ENCODE measurements around the gene ZNF282. TPM values are rescaled to one million over a fixed set of nuclear protein-coding genes. Genes with fewer than 3 reads are reported as not detected.

The ZNF282 gene
- polyA plus RNA-seq, 1 donor from 2014 or later = 17.7 TPM

DNA sequence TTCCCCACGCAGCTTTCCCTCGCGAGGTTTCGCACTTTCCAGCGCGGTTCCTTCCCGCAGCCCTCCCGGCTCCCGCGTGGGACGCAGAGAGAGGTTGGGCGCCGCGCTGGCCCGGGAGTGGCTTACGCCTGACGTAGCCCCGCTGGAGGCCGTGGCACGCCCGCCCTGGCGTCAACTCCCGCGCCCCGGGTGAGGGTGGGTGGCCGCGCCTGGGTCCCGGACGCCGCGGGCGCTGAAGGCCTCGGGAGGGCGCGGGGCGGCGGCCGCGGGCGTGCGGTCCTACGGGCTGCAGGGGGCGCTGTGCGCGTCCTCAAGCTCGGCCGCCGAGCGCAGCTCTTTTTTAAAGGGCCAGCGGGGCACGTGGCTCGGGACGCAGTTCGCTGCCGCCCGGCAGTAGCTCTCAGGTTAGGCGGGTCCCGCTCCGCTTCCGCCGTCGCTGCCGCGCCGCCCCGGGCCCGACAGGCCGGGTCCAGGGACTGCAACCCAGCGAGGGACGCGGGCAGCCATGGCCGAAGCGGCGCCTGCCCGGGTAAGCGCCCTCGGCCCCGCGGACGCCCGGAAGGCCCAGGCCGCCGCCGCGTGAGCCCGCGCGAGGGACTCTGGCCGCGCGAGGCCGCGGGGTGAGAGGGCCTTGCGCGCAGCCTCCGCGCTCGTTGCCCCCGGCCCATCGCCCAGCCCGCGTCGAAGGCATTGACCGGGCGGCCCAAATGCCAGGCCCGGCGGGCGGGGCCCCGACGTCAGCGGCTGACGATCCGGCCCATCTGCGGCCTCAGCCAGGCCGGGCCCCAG is 66.7 kb downstream of the ZNF282 start, which contains the start of gene ZNF783:
Gene ZNF783, plus strand, starts transcription at position 368 of the 789 bp plus-strand sequence. Its CDS starts 138 bp downstream, at position 506.
- H3K79me2 ChIP-seq (replicated peaks; ENCODE audit: insufficient read depth, low read length) = no peaks in the 10 kb centered on the region
- H3K9ac ChIP-seq (ENCODE audit: low read length) = peak within 1 kb of the TSS; percentile 65
- no peaks in the 10 kb centered on the region for H3K9me2 ChIP-seq (ENCODE audit: insufficient read depth, low read length)
- H3K4me3 ChIP-seq (ENCODE audit: low read length) = peak within 1 kb of the TSS; percentile 69
- H2AFZ ChIP-seq (ENCODE audit: low read depth, low read length) = peak within 1 kb of the TSS; percentile 40
- no peaks in the 10 kb centered on the region for H3K27me3 ChIP-seq (ENCODE audit: insufficient read depth, low read depth, low read length)
- H3K27ac ChIP-seq (ENCODE audit: low read length) = no peak within 1 kb of the TSS
- H4K20me1 ChIP-seq (ENCODE audit: insufficient read depth) = no peaks in the 10 kb centered on the region
- no peaks in the 10 kb centered on the region for H3F3A ChIP-seq (ENCODE audit: insufficient read depth, low read length, poor library complexity, severe bottlenecking)
- H3K9me3 ChIP-seq (ENCODE audit: low read length) = no peaks in the 10 kb centered on the region
- H3K4me2 ChIP-seq (ENCODE audit: low read length) = peak within 1 kb of the TSS; percentile 51
- H3K36me3 ChIP-seq (ENCODE audit: insufficient read depth, low read length) = no peaks in the 10 kb centered on the region
- no peak for TF ChIP-seq EZH2 (IDR thresholded peaks at IDR 0.05; ENCODE audit: borderline replicate concordance, insufficient read depth, low read length, poor library complexity, severe bottlenecking)
- TF ChIP-seq, protein P1, sequence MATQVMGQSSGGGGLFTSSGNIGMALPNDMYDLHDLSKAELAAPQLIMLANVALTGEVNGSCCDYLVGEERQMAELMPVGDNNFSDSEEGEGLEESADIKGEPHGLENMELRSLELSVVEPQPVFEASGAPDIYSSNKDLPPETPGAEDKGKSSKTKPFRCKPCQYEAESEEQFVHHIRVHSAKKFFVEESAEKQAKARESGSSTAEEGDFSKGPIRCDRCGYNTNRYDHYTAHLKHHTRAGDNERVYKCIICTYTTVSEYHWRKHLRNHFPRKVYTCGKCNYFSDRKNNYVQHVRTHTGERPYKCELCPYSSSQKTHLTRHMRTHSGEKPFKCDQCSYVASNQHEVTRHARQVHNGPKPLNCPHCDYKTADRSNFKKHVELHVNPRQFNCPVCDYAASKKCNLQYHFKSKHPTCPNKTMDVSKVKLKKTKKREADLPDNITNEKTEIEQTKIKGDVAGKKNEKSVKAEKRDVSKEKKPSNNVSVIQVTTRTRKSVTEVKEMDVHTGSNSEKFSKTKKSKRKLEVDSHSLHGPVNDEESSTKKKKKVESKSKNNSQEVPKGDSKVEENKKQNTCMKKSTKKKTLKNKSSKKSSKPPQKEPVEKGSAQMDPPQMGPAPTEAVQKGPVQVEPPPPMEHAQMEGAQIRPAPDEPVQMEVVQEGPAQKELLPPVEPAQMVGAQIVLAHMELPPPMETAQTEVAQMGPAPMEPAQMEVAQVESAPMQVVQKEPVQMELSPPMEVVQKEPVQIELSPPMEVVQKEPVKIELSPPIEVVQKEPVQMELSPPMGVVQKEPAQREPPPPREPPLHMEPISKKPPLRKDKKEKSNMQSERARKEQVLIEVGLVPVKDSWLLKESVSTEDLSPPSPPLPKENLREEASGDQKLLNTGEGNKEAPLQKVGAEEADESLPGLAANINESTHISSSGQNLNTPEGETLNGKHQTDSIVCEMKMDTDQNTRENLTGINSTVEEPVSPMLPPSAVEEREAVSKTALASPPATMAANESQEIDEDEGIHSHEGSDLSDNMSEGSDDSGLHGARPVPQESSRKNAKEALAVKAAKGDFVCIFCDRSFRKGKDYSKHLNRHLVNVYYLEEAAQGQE (IDR thresholded peaks at IDR 0.05; ENCODE audit: borderline replicate concordance) = no peak
- TF ChIP-seq EP300 (conservative IDR thresholded peaks at IDR 0.05; ENCODE audit: poor library complexity, severe bottlenecking) = peak; percentile 20
- TF ChIP-seq SMC3 (conservative IDR thresholded peaks at IDR 0.05; ENCODE audit: poor library complexity) = peak; percentile 72
- TF ChIP-seq, protein P2, sequence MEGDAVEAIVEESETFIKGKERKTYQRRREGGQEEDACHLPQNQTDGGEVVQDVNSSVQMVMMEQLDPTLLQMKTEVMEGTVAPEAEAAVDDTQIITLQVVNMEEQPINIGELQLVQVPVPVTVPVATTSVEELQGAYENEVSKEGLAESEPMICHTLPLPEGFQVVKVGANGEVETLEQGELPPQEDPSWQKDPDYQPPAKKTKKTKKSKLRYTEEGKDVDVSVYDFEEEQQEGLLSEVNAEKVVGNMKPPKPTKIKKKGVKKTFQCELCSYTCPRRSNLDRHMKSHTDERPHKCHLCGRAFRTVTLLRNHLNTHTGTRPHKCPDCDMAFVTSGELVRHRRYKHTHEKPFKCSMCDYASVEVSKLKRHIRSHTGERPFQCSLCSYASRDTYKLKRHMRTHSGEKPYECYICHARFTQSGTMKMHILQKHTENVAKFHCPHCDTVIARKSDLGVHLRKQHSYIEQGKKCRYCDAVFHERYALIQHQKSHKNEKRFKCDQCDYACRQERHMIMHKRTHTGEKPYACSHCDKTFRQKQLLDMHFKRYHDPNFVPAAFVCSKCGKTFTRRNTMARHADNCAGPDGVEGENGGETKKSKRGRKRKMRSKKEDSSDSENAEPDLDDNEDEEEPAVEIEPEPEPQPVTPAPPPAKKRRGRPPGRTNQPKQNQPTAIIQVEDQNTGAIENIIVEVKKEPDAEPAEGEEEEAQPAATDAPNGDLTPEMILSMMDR (IDR thresholded peaks at IDR 0.05; ENCODE audit: poor library complexity, severe bottlenecking) = peak; percentile 93
- TF ChIP-seq MXI1 (conservative IDR thresholded peaks at IDR 0.05; ENCODE audit: poor library complexity, severe bottlenecking) = peak; percentile 85
- no peak for TF ChIP-seq TAF1 (IDR thresholded peaks at IDR 0.05; ENCODE audit: low read depth)
- peak; percentile 59 for TF ChIP-seq POLR2AphosphoS5 (IDR thresholded peaks at IDR 0.05)
- TF ChIP-seq RAD21 (conservative IDR thresholded peaks at IDR 0.05) = peak; percentile 66

DNA sequence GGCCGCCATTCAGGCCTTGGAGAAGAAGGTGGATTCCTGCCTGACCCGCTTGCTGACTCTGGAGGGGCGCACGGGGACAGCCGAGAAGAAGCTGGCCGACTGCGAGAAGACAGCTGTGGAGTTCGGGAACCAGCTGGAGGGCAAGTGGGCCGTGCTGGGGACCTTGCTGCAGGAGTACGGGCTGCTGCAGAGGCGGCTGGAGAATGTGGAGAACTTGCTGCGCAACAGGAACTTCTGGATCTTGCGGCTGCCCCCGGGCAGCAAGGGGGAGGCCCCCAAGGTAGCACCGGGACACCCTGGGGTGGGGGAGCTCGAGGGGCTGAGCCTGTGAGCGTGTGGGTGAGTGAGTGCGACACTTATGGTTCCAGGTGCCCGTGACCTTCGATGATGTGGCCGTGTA is 71.1 kb downstream of the ZNF282 start:
- Histone ChIP-seq H3K27ac (ENCODE audit: low read length) (no peak overlapping the region), H3K4me2 (ENCODE audit: low read length) (no peak overlapping the region), H4K20me1 (ENCODE audit: insufficient read depth) (no peaks in the 10 kb centered on the region), H2AFZ (ENCODE audit: low read depth, low read length) (no peak overlapping the region), H3K4me3 (ENCODE audit: low read length) (no peak overlapping the region), H3K27me3 (ENCODE audit: insufficient read depth, low read depth, low read length) (no peaks in the 10 kb centered on the region), H3K9me2 (ENCODE audit: insufficient read depth, low read length) (no peaks in the 10 kb centered on the region), H3F3A (ENCODE audit: insufficient read depth, low read length, poor library complexity, severe bottlenecking) (no peaks in the 10 kb centered on the region), H3K9ac (ENCODE audit: low read length) (no peak overlapping the region), H3K79me2 (replicated peaks; ENCODE audit: insufficient read depth, low read length) (no peaks in the 10 kb centered on the region), H3K36me3 (ENCODE audit: insufficient read depth, low read length) (no peaks in the 10 kb centered on the region), H3K9me3 (ENCODE audit: low read length) (no peaks in the 10 kb centered on the region)
- TF ChIP-seq, protein P2 (IDR thresholded peaks at IDR 0.05; ENCODE audit: poor library complexity, severe bottlenecking) = no peak
